HepG2 (cell line): Measurements from ENCODE around the gene KTI12. TPM values are rescaled to one million over a fixed set of nuclear protein-coding genes. Genes with fewer than 3 reads are reported as not detected.

Experiments used
- ARNTL ChIP-seq: sonication (generic); formaldehyde crosslinking; IDR thresholded peaks from 2 replicates; pipeline ENCODE4 v1.4.0; 2020; ENCODE audit warnings: mild to moderate bottlenecking, missing genetic modification reagents
- NRL ChIP-seq: sonication (generic); formaldehyde crosslinking; IDR thresholded peaks from 2 replicates; pipeline ENCODE4 v1.5.0; 2020; ENCODE audit warnings: missing genetic modification reagents, mild to moderate bottlenecking, moderate library complexity, borderline replicate concordance
- PPARG ChIP-seq: conservative IDR thresholded peaks from 2 replicates; pipeline ENCODE4 v1.6.1; 2016; ENCODE audit warnings: missing biosample characterization, missing genetic modification reagents
- RBM22 ChIP-seq: fragments of 200-400 bp; formaldehyde crosslinking; optimal IDR thresholded peaks from 2 replicates; pipeline ENCODE3; 2017; ENCODE audit warnings: mild to moderate bottlenecking, low read length, moderate library complexity
- ZBTB42 ChIP-seq: sonication (generic); formaldehyde crosslinking; IDR thresholded peaks from 2 replicates; pipeline ENCODE4 v1.5.0; 2020; ENCODE audit warnings: mild to moderate bottlenecking, missing genetic modification reagents
- ZNF142 ChIP-seq: sonication (generic); formaldehyde crosslinking; IDR thresholded peaks from 2 replicates; pipeline ENCODE4 v1.4.0; 2020; ENCODE audit warnings: missing genetic modification reagents
- ZNF431 ChIP-seq: sonication (generic); formaldehyde crosslinking; IDR thresholded peaks from 2 replicates; pipeline ENCODE4 v1.9.0; 2022; ENCODE audit warnings: missing genetic modification reagents, low read depth, mild to moderate bottlenecking, borderline replicate concordance
- polyA plus RNA-seq, 8 experiments: library from polyadenylated mRNA; depleted of rRNA in 3 of 8; stranded (reverse) in 7 of 8; unstranded in 1 of 8; fragments of >200 nt; fragmentation: Illumina TruSeq in 4 of 8; extraction: Trizol in 4 of 8; gene quantifications; 2 replicates each; pipeline versions ENCODE4 v1.2.1 to v1.2.3, GENCODE V29; 2011 to 2016; ENCODE audit warnings: low read depth in 4 of 8, missing spikeins in 1 of 8, mixed read lengths in 1 of 8; ENCODE audit not compliant: insufficient read depth in 1 of 8
- total RNA-seq, 5 experiments: library from RNA; depleted of rRNA; stranded (reverse); fragments of >200 nt; fragmentation: Illumina TruSeq; extraction: Trizol; gene quantifications; 2 replicates each; pipeline ENCODE4 v1.2.3, GENCODE V29; 2016; ENCODE audit warnings: low read depth in 1 of 5
- TF ChIP-seq, protein P1 (sequence below): sonication (generic); formaldehyde crosslinking; IDR thresholded peaks from one replicate; pipeline ENCODE4 v1.5.1; 2020; ENCODE audit warnings: mild to moderate bottlenecking, missing genetic modification reagents; ENCODE audit errors: not compliant biosample characterization
- TF ChIP-seq, protein P2 (sequence below): sonication (generic); formaldehyde crosslinking; IDR thresholded peaks from 2 replicates; pipeline ENCODE4 v1.8.1; 2023; ENCODE audit warnings: missing genetic modification reagents, inconsistent platforms, borderline replicate concordance
- TF ChIP-seq, protein P3 (sequence below): IDR thresholded peaks from 2 replicates; pipeline ENCODE4 v1.6.1; 2016; ENCODE audit warnings: missing compliant biosample characterization, missing genetic modification reagents, borderline replicate concordance

The KTI12 gene
- total and polyA plus RNA-seq, 2 of the 13 experiments (the other 11 are each of a cell fraction or from before 2014, with no cell fraction given), result 7.4 to 10.2 TPM

- TF ChIP-seq, protein P1, sequence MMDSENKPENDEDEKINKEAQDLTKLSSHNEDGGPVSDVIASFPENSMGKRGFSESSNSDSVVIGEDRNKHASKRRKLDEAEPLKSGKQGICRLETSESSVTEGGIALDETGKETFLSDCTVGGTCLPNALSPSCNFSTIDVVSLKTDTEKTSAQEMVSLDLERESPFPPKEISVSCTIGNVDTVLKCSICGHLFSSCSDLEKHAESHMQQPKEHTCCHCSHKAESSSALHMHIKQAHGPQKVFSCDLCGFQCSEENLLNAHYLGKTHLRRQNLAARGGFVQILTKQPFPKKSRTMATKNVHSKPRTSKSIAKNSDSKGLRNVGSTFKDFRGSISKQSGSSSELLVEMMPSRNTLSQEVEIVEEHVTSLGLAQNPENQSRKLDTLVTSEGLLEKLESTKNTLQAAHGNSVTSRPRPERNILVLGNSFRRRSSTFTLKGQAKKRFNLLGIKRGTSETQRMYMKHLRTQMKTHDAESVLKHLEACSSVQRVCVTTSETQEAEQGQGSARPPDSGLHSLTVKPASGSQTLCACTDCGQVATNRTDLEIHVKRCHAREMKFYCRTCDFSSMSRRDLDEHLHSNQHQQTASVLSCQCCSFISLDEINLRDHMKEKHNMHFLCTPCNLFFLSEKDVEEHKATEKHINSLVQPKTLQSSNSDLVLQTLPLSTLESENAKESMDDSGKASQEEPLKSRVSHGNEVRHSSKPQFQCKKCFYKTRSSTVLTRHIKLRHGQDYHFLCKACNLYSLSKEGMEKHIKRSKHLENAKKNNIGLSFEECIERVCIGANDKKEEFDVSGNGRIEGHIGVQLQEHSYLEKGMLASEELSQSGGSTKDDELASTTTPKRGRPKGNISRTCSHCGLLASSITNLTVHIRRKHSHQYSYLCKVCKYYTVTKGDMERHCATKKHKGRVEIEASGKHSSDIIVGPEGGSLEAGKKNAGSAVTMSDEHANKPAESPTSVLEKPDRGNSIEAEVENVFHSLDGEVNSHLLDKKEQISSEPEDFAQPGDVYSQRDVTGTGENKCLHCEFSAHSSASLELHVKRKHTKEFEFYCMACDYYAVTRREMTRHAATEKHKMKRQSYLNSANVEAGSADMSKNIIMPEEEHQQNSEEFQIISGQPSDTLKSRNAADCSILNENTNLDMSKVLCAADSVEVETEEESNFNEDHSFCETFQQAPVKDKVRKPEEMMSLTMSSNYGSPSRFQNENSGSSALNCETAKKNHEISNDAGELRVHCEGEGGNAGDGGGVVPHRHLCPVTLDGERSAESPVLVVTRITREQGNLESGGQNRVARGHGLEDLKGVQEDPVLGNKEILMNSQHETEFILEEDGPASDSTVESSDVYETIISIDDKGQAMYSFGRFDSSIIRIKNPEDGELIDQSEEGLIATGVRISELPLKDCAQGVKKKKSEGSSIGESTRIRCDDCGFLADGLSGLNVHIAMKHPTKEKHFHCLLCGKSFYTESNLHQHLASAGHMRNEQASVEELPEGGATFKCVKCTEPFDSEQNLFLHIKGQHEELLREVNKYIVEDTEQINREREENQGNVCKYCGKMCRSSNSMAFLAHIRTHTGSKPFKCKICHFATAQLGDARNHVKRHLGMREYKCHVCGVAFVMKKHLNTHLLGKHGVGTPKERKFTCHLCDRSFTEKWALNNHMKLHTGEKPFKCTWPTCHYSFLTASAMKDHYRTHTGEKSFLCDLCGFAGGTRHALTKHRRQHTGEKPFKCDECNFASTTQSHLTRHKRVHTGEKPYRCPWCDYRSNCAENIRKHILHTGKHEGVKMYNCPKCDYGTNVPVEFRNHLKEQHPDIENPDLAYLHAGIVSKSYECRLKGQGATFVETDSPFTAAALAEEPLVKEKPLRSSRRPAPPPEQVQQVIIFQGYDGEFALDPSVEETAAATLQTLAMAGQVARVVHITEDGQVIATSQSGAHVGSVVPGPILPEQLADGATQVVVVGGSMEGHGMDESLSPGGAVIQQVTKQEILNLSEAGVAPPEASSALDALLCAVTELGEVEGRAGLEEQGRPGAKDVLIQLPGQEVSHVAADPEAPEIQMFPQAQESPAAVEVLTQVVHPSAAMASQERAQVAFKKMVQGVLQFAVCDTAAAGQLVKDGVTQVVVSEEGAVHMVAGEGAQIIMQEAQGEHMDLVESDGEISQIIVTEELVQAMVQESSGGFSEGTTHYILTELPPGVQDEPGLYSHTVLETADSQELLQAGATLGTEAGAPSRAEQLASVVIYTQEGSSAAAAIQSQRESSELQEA (CRISPR knock-in tag), result peak; percentile 40
- TF ChIP-seq ARNTL (CRISPR knock-in tag) (0 out of 2 replicates have a peak, but pooled peaks have one; percentile 43), PPARG (CRISPR knock-in tag) (peak; percentile 26; the same call in 1 of the 2 replicates), ZBTB42 (CRISPR knock-in tag) (no peak), ZNF142 (peak; percentile 35; the same call in 1 of the 2 replicates), NRL (CRISPR knock-in tag) (peak; percentile 91), ZNF431 (CRISPR knock-in tag) (0 out of 2 replicates have a peak, but pooled peaks have one; percentile 65), RBM22 (peak; percentile 95)
- TF ChIP-seq, protein P2, sequence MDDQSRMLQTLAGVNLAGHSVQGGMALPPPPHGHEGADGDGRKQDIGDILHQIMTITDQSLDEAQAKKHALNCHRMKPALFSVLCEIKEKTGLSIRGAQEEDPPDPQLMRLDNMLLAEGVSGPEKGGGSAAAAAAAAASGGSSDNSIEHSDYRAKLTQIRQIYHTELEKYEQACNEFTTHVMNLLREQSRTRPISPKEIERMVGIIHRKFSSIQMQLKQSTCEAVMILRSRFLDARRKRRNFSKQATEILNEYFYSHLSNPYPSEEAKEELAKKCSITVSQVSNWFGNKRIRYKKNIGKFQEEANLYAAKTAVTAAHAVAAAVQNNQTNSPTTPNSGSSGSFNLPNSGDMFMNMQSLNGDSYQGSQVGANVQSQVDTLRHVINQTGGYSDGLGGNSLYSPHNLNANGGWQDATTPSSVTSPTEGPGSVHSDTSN, result no peak
- TF ChIP-seq, protein P3, sequence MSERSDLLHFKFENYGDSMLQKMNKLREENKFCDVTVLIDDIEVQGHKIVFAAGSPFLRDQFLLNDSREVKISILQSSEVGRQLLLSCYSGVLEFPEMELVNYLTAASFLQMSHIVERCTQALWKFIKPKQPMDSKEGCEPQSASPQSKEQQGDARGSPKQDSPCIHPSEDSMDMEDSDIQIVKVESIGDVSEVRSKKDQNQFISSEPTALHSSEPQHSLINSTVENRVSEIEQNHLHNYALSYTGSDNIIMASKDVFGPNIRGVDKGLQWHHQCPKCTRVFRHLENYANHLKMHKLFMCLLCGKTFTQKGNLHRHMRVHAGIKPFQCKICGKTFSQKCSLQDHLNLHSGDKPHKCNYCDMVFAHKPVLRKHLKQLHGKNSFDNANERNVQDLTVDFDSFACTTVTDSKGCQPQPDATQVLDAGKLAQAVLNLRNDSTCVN (CRISPR knock-in tag), result no peak
These were observed at the start of gene KTI12 (continued) for GRCh38 chr1:52033190-52034049.
